Liver (tissue), 9 donors: Measurements from ENCODE around the gene SLC25A22. TPM values are rescaled to one million over a fixed set of nuclear protein-coding genes. Genes with fewer than 3 reads are reported as not detected.

ENCODE experiments used
- DNase-seq: peaks from one replicate; pipeline ENCODE4 v3.0.0-alpha.2; 2017; ENCODE audit warnings: low spot score
- H3K27ac ChIP-seq, 2 donors: one replicate each; pipeline ENCODE4 v1.7.0; 2013; ENCODE audit warnings: inconsistent platforms in 2 of 2, low read length in 2 of 2, control low read depth in 1 of 2, low read depth in 1 of 2, mild to moderate bottlenecking in 1 of 2
- H3K27me3 ChIP-seq, 4 donors: one replicate each; pipeline versions ENCODE4 v1.6.1 to v1.7.0; 2013; ENCODE audit warnings: low read length in 3 of 4, inconsistent platforms in 1 of 4, mild to moderate bottlenecking in 1 of 4, moderate library complexity in 1 of 4; ENCODE audit not compliant: control insufficient read depth in 4 of 4, insufficient read depth in 4 of 4
- H3K36me3 ChIP-seq, 4 donors: one replicate each; pipeline versions ENCODE4 v1.6.1 to v1.7.0; 2013; ENCODE audit warnings: low read length in 3 of 4, mild to moderate bottlenecking in 3 of 4, low read depth in 1 of 4, moderate library complexity in 1 of 4; ENCODE audit not compliant: control insufficient read depth in 4 of 4, insufficient read depth in 3 of 4
- H3K4me1 ChIP-seq, 4 donors: one replicate each; pipeline versions ENCODE4 v1.6.1 to v1.7.0; 2013; ENCODE audit warnings: low read length in 3 of 4, mild to moderate bottlenecking in 3 of 4, moderate library complexity in 1 of 4; ENCODE audit not compliant: control insufficient read depth in 4 of 4, insufficient read depth in 4 of 4
- H3K4me3 ChIP-seq, 3 donors: one replicate each; pipeline versions ENCODE4 v1.6.1 to v1.7.0; 2013; ENCODE audit warnings: low read length in 3 of 3, control low read depth in 1 of 3, low read depth in 1 of 3, mild to moderate bottlenecking in 1 of 3
- H3K9ac ChIP-seq, 2 donors: one replicate each; pipeline ENCODE4 v1.7.0; 2013; ENCODE audit warnings: low read length in 2 of 2, mild to moderate bottlenecking in 2 of 2, moderate library complexity in 2 of 2, control low read depth in 1 of 2, low read depth in 1 of 2
- H3K9me3 ChIP-seq, 4 donors: one replicate each; pipeline versions ENCODE4 v1.6.1 to v1.7.0; 2013; ENCODE audit warnings: low read length in 3 of 4; ENCODE audit not compliant: control insufficient read depth in 4 of 4
- EGR1 ChIP-seq, 2 donors: IDR thresholded peaks; 2 replicates each; pipeline ENCODE4 v1.6.1; 2016 to 2018; ENCODE audit warnings: antibody characterized with exemption in 2 of 2, low read depth in 2 of 2
- FOXA2 ChIP-seq: IDR thresholded peaks from 2 replicates; pipeline ENCODE4 v1.6.1; 2016; ENCODE audit warnings: antibody characterized with exemption
- HNF4G ChIP-seq: IDR thresholded peaks from 2 replicates; pipeline ENCODE4 v1.6.1; 2016; ENCODE audit warnings: antibody characterized with exemption
- JUND ChIP-seq, 2 donors: IDR thresholded peaks; 2 replicates each; pipeline ENCODE4 v1.6.1; 2016; ENCODE audit warnings: antibody characterized with exemption in 2 of 2
- SP1 ChIP-seq: IDR thresholded peaks from 2 replicates; pipeline ENCODE4 v1.6.1; 2018; ENCODE audit warnings: antibody characterized with exemption, mild to moderate bottlenecking
- TAF1 ChIP-seq: conservative IDR thresholded peaks from 2 replicates; pipeline ENCODE4 v1.6.1; 2016; ENCODE audit warnings: antibody characterized with exemption, mild to moderate bottlenecking
- WGBS: extraction: QIAGEN DNeasy Blood & Tissue Kit; methylation state at CpG from one replicate; pipeline ENCODE4 v1.1.7; 2013; 5-methylcytosine and 5-hydroxymethylcytosine counted together
- polyA plus RNA-seq, 2 donors: library from polyadenylated mRNA; stranded (reverse) in 1 of 2; unstranded in 1 of 2; fragments of 200-250 nt in 1 of 2; fragments of >200 nt in 1 of 2; fragmentation: Nextera tagmentation in 1 of 2; extraction: Ambion mirVana in 1 of 2; gene quantifications; one replicate each; pipeline versions ENCODE4 v1.2.1 to v1.2.3, GENCODE V29; 2013 to 2015
- total RNA-seq, 2 donors: library from RNA; depleted of rRNA; stranded (reverse); fragments of >200 nt; gene quantifications; one replicate each; pipeline ENCODE4 v1.2.3, GENCODE V29; 2014
- TF ChIP-seq, protein P1 (sequence below): fragments of 150-350 bp; IDR thresholded peaks from 2 replicates; pipeline ENCODE4 v1.5.1; 2017; ENCODE audit warnings: improper control_type of control experiment, low read depth, low read length; ENCODE audit not compliant: missing input control
- TF ChIP-seq, protein P2 (sequence below): IDR thresholded peaks from 2 replicates; pipeline ENCODE4 v1.6.1; 2016; ENCODE audit warnings: antibody characterized with exemption
- TF ChIP-seq, protein P3 (sequence below): IDR thresholded peaks from 2 replicates; pipeline ENCODE4 v1.6.1; 2016; ENCODE audit warnings: antibody characterized with exemption, mild to moderate bottlenecking
- TF ChIP-seq, protein P4 (sequence below): IDR thresholded peaks from 2 replicates; pipeline ENCODE4 v1.6.1; 2016; ENCODE audit warnings: antibody characterized with exemption
- donor health status: healthy.
- donor health status: healthy.
- donor health status: healthy.
- donor health status: healthy.
- donor health status: healthy.

The SLC25A22 gene
- total and polyA plus RNA-seq, 4 donors: 5.3 to 26.8 (median 12.1) TPM

DNA sequence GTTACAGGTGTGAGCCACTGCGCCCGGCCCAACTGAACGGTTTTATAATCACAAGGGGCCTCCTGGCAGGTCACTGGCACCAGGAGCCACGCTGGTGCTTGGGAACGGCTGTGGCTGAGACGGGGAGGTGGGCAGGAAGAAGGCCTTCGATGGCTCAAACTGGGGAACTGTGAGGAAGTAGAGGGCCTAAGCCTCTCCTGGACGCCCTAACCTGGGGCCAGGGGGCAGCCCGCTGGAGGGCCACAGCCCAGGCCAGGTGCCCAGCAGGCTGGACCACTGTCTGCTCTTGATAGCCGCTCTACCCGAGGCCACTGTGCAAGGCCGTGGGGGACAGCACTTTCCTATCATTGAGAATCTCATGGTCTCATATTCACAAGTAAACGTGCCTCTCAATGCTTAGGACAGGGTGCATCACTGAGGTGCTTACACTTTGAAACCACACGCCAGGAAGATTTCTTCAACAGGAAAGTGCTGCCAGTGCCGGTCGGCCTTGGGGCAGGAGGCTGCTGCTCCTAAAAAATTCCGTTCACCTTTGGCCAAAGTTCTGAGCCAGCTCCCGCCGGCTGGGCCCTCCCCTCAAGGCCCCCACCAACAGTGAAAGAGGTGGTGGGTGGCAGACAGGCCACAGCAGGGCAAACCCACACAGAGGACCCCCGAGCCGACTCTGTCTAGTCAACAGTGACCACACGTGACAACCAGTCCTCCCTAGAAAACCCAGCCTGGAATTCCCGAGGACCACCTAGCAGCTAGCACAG, 28.0 kb downstream of the SLC25A22 start:
- DNase-seq: no peak
- no peak for TF ChIP-seq HNF4G
- H3K4me1 ChIP-seq: no peaks in the 10 kb centered on the region
- WGBS: 91% methylated on average over 23 of the region's 23 CpGs
- no peaks in the 10 kb centered on the region for H3K9me3 ChIP-seq
- H3K27ac ChIP-seq: no peak overlapping the region
- H3K36me3 ChIP-seq: peaks cover 9 to 39% (median 16%) of the 10 kb centered on the region in 4 donors
- no peak overlapping the region for H3K9ac ChIP-seq
- H3K4me3 ChIP-seq: no peak overlapping the region
- H3K27me3 ChIP-seq: no peaks in the 10 kb centered on the region

DNA sequence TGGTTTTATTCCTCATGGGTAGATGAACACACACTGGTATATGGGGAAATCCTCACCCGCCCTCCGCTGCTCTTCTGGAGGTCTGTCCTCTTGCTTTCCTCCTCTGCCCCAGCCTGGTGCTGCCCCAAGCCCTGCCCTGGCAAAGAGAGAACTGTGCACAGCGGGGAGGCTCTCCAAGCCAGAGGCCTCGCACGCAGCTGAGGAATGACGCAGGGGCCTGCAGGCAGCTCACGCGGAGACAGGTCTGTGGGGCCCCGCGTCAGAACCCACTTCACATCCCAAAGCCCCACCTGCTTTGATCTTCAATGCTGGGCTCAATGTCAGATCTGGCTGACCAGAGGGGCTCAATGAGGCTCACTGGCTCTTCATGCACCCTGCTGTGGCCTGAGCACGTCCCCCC, 30.8 kb downstream of the SLC25A22 start:
- no peaks in the 10 kb centered on the region for H3K9me3 ChIP-seq
- H3K4me1 ChIP-seq: peaks cover 0 to 6% (median 6%) of the 10 kb centered on the region in 4 donors
- H3K4me3 ChIP-seq: no peak overlapping the region
- H3K27me3 ChIP-seq: no peaks in the 10 kb centered on the region
- H3K9ac ChIP-seq: no peak overlapping the region
- DNase-seq: no peak
- 95% methylated on average over 11 of the region's 11 CpGs for WGBS
- H3K27ac ChIP-seq: no peak overlapping the region
- H3K36me3 ChIP-seq: peaks cover 17 to 51% (median 22%) of the 10 kb centered on the region in 4 donors
- TF ChIP-seq FOXA2 (no peak), SP1 (no peak), TAF1 (no peak), JUND (IDR thresholded peaks at IDR 0.05) (no peak), EGR1 (IDR thresholded peaks at IDR 0.05; ENCODE audit: low read depth in 2 of 2) (no peak)
- TF ChIP-seq, protein P1, sequence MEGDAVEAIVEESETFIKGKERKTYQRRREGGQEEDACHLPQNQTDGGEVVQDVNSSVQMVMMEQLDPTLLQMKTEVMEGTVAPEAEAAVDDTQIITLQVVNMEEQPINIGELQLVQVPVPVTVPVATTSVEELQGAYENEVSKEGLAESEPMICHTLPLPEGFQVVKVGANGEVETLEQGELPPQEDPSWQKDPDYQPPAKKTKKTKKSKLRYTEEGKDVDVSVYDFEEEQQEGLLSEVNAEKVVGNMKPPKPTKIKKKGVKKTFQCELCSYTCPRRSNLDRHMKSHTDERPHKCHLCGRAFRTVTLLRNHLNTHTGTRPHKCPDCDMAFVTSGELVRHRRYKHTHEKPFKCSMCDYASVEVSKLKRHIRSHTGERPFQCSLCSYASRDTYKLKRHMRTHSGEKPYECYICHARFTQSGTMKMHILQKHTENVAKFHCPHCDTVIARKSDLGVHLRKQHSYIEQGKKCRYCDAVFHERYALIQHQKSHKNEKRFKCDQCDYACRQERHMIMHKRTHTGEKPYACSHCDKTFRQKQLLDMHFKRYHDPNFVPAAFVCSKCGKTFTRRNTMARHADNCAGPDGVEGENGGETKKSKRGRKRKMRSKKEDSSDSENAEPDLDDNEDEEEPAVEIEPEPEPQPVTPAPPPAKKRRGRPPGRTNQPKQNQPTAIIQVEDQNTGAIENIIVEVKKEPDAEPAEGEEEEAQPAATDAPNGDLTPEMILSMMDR: no peak
- TF ChIP-seq, protein P2, sequence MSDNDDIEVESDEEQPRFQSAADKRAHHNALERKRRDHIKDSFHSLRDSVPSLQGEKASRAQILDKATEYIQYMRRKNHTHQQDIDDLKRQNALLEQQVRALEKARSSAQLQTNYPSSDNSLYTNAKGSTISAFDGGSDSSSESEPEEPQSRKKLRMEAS: no peak
- TF ChIP-seq, protein P3, sequence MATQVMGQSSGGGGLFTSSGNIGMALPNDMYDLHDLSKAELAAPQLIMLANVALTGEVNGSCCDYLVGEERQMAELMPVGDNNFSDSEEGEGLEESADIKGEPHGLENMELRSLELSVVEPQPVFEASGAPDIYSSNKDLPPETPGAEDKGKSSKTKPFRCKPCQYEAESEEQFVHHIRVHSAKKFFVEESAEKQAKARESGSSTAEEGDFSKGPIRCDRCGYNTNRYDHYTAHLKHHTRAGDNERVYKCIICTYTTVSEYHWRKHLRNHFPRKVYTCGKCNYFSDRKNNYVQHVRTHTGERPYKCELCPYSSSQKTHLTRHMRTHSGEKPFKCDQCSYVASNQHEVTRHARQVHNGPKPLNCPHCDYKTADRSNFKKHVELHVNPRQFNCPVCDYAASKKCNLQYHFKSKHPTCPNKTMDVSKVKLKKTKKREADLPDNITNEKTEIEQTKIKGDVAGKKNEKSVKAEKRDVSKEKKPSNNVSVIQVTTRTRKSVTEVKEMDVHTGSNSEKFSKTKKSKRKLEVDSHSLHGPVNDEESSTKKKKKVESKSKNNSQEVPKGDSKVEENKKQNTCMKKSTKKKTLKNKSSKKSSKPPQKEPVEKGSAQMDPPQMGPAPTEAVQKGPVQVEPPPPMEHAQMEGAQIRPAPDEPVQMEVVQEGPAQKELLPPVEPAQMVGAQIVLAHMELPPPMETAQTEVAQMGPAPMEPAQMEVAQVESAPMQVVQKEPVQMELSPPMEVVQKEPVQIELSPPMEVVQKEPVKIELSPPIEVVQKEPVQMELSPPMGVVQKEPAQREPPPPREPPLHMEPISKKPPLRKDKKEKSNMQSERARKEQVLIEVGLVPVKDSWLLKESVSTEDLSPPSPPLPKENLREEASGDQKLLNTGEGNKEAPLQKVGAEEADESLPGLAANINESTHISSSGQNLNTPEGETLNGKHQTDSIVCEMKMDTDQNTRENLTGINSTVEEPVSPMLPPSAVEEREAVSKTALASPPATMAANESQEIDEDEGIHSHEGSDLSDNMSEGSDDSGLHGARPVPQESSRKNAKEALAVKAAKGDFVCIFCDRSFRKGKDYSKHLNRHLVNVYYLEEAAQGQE: no peak
- TF ChIP-seq, protein P4, sequence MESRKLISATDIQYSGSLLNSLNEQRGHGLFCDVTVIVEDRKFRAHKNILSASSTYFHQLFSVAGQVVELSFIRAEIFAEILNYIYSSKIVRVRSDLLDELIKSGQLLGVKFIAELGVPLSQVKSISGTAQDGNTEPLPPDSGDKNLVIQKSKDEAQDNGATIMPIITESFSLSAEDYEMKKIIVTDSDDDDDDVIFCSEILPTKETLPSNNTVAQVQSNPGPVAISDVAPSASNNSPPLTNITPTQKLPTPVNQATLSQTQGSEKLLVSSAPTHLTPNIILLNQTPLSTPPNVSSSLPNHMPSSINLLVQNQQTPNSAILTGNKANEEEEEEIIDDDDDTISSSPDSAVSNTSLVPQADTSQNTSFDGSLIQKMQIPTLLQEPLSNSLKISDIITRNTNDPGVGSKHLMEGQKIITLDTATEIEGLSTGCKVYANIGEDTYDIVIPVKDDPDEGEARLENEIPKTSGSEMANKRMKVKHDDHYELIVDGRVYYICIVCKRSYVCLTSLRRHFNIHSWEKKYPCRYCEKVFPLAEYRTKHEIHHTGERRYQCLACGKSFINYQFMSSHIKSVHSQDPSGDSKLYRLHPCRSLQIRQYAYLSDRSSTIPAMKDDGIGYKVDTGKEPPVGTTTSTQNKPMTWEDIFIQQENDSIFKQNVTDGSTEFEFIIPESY: no peak
